Astrocyte of the cerebellum (primary cell): ENCODE results near the gene FGD5.

Experiments used
- DNase-seq: peaks from one replicate; pipeline ENCODE4 v3.0.0-alpha.2; 2011; ENCODE audit warnings: low read depth
- H3K4me3 ChIP-seq: 2 replicates; pipeline ENCODE4 v1.5.1; 2011; ENCODE audit warnings: mild to moderate bottlenecking, low read depth, low read length, moderate library complexity
- CTCF ChIP-seq: IDR thresholded peaks from 2 replicates; pipeline ENCODE4 v1.5.1; 2012; ENCODE audit warnings: low read length, low read depth, moderate library complexity, mild to moderate bottlenecking; ENCODE audit errors: missing control alignments
- in situ Hi-C: cut with HindIII; loops from 2 replicates; pipeline ENCODE4 v1.10.0; 2017; ENCODE audit warnings: low sequenced_read_pairs

FGD5 gene

GRCh38 chr3:14801031-14801430 is 17.7 kb upstream of the FGD5 start:
- no peak overlapping the region for H3K4me3 ChIP-seq
- in situ Hi-C loops: no loop called here
- no peak for DNase-seq
- no peak for TF ChIP-seq CTCF

GRCh38 chr3:14801668-14802380 is 16.9 kb upstream of the FGD5 start:
- in situ Hi-C loops: no loop called here
- TF ChIP-seq CTCF: no peak
- H3K4me3 ChIP-seq: no peak overlapping the region
- no peak for DNase-seq

GRCh38 chr3:14802381-14802731 is 16.4 kb upstream of the FGD5 start:
- H3K4me3 ChIP-seq: no peak overlapping the region
- no peak for DNase-seq
- in situ Hi-C loops: no loop called here
- no peak for TF ChIP-seq CTCF

- no peak overlapping the region for H3K4me3 ChIP-seq
- in situ Hi-C loops: no loop called here
- no peak for DNase-seq
- TF ChIP-seq CTCF: no peak
Measured at GRCh38 chr3:14803101-14803980, 15.4 kb upstream of the FGD5 start.

GRCh38 chr3:14803981-14804834 is 14.6 kb upstream of the FGD5 start:
- in situ Hi-C loops: no loop called here
- TF ChIP-seq CTCF: no peak
- H3K4me3 ChIP-seq: no peak overlapping the region
- DNase-seq: no peak

- no peak overlapping the region for H3K4me3 ChIP-seq
- TF ChIP-seq CTCF: no peak
- in situ Hi-C loops: no loop called here
- no peak for DNase-seq
Measured at GRCh38 chr3:14804835-14805780, 13.7 kb upstream of the FGD5 start.
